Activated T-helper 9 cell treated with anti-CD3 and anti-CD28 coated beads, Interleukin-2, amount 50 U/mL, for 16 hours (primary cell): ENCODE results near the gene ZWILCH.
"Not testable (repeated sequence)": the region's sequence is repeated elsewhere in the genome, so short reads cannot be mapped to it uniquely, and the experiment has no call there.

Experiments used
- DNase-seq: peaks from one replicate; pipeline ENCODE4 v3.0.0-alpha.2; 2020; ENCODE audit warnings: low read depth

The ZWILCH gene

GRCh38 chr15:66581972-66582537 is 76.9 kb downstream of the ZWILCH start:
- no peak for DNase-seq

- no peak for DNase-seq
Measured at GRCh38 chr15:66586155-66586976, 81.2 kb downstream of the ZWILCH start.

- no peak for DNase-seq
Measured at GRCh38 chr15:66587020-66587419, 81.9 kb downstream of the ZWILCH start.

DNA sequence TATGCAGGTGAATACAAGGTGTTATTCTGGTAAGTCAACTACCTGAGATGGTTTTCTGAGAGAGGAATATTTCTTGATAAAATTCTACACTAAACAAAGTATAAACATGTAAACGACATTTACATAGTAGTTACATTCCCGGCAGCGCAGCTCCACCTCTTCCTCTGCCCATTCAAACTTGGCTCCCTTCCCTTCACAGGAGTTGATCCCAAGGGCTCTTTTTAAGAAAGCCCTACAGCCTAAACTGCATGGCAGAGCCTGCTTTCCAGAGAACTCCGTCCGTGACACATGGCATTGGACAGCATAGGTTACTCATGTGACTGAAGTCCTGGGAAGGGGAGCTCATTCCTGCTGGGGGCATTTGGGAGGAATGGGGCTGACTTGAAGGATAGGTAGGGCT is 82.6 kb downstream of the ZWILCH start:
- DNase-seq: no peak

DNA sequence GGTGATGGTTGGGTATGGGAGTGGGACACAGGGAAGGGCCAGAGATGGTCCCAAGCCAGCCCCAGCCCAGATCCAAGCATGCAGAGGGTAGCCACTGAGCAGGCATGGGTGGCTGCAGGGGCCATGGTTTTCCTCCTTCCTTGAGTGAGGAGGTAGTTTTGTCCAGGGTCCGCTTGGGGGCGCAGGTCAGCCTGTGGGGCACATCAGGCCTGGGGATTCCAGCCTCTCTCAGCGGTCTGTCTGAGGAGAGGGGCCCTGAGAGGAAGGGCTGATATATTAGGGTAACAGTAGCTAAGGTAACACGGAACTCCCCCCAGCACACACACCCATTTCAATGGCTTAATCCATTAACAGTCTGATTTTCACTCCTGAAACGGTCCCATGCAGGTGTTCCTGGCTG is 83.4 kb downstream of the ZWILCH start:
- DNase-seq: no peak

- no peak for DNase-seq
Measured at GRCh38 chr15:66588971-66589370, 83.8 kb downstream of the ZWILCH start.

- DNase-seq: not testable (repeated sequence)
Measured at GRCh38 chr15:66589429-66589828, 84.3 kb downstream of the ZWILCH start.

GRCh38 chr15:66590435-66590834 is 85.3 kb downstream of the ZWILCH start:
- DNase-seq: no peak

DNA sequence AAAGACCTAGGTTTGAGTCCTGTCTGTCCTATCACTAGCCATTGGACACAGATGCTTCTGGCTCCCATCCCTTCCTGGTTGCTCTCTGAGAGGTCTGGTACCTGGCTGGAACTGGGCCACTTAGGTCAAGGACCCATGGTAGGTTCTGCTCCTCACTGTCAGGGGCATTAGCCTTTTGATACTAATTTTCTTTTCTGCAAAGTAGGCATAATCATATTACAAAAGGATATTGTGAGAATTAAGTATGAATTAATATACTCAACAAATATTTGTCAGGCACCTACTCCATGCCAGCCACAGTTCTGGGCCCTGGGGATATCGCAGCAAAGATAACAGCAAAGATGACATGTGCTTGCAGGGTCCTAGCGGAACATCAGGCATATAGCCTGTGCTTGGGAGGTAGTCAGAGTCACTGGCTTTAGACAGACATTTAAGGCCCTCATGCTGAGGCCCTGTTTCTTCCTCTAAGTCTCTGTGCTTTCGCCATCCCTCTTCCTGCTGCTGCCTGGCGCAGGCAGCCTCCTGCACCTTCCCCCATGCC is 86.3 kb downstream of the ZWILCH start:
- no peak for DNase-seq

DNA sequence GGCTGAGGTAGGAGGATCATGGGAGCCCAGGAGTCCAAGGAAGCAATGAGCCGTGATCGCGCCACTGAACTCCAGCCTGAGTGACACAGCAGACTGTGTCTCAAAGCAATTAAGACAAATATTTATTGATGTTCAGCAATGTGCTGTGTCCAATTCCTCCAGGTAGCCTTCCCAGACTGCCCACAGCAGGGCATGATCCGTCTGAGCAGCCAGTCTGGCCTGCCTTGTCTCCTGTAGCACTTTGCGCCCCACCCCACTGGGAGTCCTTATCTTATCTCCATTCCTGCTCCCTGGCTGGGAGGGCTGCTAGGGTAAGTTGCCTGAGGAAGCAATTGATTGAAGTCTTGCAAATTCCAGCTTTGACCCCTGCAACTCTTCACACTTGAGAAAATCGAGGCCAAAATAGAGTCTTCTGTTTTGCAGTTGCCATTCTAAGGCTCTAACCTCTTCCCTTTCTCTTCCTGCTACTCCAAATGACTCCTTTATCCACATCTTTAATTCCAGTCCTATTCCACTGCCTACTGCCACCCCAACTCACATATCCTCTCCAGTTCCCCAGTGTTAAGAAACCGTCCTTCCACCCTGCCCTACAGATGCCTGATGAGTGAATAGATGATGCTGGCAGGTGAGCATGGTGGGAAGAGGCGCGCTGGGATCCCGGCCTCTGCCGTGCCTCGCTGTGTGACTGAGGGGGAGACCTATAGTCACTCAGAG is 87.5 kb downstream of the ZWILCH start:
- DNase-seq: no peak

DNA sequence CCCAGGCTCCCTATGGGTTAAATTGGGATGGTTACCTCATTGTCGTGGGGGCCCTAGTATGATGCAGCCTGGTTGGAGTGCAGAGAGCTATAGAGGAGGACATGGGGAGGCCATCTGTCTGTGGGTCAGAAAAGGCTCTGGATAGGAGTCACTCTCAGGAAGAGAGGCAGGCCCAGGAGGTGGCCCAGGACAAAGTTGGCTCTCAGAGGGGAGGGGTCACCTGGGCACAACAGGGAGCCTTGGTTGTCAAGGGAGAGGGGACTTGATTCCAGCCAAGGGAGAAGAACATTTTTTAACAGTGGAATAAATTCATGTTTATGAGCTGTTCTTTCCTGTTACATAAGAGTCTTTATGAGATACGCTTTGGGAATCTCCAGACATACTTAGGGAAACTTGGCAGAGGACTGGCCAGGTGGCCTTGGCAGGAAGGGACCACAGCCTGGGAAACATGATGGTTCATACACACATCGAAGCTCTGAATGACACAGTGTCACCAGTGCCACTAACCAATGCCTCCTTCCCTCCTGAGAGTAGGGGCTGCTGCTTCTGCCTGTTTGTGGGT is 88.2 kb downstream of the ZWILCH start:
- no peak for DNase-seq

GRCh38 chr15:66594344-66594743 is 89.2 kb downstream of the ZWILCH start:
- DNase-seq: no peak

DNA sequence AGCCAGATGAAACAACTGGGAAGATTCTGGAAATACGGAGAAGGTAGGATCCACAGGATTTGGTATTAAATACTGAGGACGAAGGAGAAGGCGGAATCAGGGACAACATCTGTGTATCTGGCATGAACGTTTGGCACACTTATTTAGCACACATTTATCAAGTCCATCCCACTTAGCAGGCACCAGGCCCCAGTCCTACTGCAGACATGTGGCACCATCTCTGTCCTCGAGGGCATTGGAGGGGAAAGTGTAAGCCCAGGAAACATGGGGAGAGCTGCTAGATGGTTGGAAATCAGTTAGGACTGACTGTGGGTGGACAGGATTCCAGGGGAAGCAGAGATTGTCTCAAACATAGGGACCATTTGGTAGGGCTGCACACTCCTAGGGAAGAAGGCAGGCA is 89.7 kb downstream of the ZWILCH start:
- DNase-seq: no peak

DNA sequence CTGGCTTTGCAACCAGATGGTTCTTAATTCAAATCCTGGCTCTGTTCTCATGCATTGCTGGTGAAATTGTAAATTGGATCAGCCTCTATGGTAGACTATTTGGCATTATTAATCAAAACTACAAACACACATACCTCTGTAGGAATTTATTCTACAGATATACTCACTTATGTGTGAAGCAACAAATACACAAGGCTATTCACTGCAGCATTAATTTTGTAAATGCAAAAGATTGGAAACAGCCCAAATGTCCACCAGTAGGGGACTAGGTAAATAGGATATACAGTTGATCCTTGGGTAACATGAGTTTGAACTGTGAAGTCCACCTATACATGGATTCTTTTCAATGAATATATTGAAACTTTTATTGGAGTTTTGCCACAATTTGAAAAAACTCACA is 90.2 kb downstream of the ZWILCH start:
- no peak for DNase-seq

- DNase-seq: no peak
Measured at GRCh38 chr15:66595931-66596545, 90.9 kb downstream of the ZWILCH start.

DNA sequence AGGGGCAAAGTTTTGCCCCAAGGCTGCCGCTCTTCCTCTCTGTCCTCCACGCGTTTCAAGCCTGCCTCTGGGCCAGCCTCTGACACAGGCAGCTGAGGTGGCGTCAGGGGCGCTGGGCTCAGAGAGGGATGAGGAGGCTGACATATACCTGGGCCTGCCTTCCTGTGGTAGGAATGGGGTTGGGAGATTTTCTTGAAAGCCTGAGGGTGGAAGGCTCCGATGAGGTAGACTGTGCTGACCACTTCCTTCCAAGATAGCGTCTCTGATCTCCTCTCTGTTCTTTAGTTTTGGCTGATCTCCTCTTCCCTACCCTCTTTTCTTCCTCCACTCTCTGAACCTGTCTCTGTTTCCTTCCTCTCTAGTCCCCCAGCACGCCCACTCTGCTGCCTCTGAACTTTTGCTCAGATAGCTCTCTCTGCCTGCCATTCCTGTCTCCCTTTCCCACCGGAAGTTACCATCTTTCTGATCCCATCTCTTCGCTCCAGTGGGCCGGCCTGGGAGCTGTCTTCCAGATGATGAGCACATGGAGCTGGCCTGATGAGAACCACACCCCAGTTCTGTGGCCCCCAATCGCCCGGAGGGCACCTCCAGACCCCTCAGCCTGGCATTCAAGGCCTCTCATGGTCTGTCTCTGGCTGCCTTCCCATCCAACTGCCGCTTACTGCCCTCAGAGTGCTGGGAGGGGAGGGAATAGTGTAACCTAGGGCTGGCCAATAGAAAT is 93.1 kb downstream of the ZWILCH start:
- DNase-seq: no peak
